Measurements from ENCODE around the gene TMED5. TPM values are rescaled to one million over a fixed set of nuclear protein-coding genes. Genes with fewer than 3 reads are reported as not detected.

TMED5 gene
- total and polyA plus RNA-seq, 2 experiments from 2014 or later, result 25.0 to 45.2 TPM

GRCh38 chr1:93155335-93155734 is 24.9 kb downstream of the TMED5 start (continued):
- TF ChIP-seq ZNF462 (CRISPR knock-in tag; IDR thresholded peaks at IDR 0.05), result no peak
- TF ChIP-seq ETS1 (IDR thresholded peaks at IDR 0.05), result no peak
- TF ChIP-seq JUNB (IDR thresholded peaks at IDR 0.05; ENCODE audit: unreplicated experiment), result no peak
- TF ChIP-seq CTCF (conservative IDR thresholded peaks at IDR 0.05; ENCODE audit: low read depth in 2 of 2), result no peak
- TF ChIP-seq STAT1 (IDR thresholded peaks at IDR 0.05; ENCODE audit: unreplicated experiment), result no peak
- TF ChIP-seq EZH2phosphoT487 (IDR thresholded peaks at IDR 0.05; ENCODE audit: unreplicated experiment), result no peak

- no peaks in the 10 kb centered on the region for H3K9me3 Mint-ChIP-seq
- Histone ChIP-seq H3K9me2 (ENCODE audit: insufficient read depth) (no peaks in the 10 kb centered on the region), H2AFZ (no peak overlapping the region), H3K4me3 (no peak overlapping the region), H3K79me2 (replicated peaks; ENCODE audit: insufficient read depth) (no peaks in the 10 kb centered on the region; the same call in 1 of the 2 replicates), H3K4me1 (ENCODE audit: insufficient read depth) (no peaks in the 10 kb centered on the region), H3K27me3 (ENCODE audit: insufficient read depth) (no peaks in the 10 kb centered on the region), H4K20me1 (replicated peaks; ENCODE audit: insufficient read depth) (no peaks in the 10 kb centered on the region), H3K4me2 (no peak overlapping the region), H3K27ac (ENCODE audit: low read depth) (no peak overlapping the region), H3K36me3 (ENCODE audit: insufficient read depth) (no peaks in the 10 kb centered on the region; the same call in 1 of the 2 replicates), H3F3A (replicated peaks; ENCODE audit: low read depth) (no peaks in the 10 kb centered on the region)
- H3K27ac Mint-ChIP-seq, result no peak overlapping the region; the same call in 1 of the 2 replicates
- no peaks in the 10 kb centered on the region for H3K27me3 Mint-ChIP-seq (ENCODE audit: insufficient read depth, low read depth, poor library complexity)
- H3K4me3 Mint-ChIP-seq, result no peak overlapping the region
- H3K36me3 Mint-ChIP-seq (ENCODE audit: low read depth), result peaks cover 18% of the 10 kb centered on the region; the same call in 2 of the 3 replicates
- no peak for DNase-seq (ENCODE audit: low spot score)
- peaks cover 5% of the 10 kb centered on the region; the same call in 2 of the 3 replicates for H3K4me1 Mint-ChIP-seq
- ATAC-seq, result no peak; the same call in 2 of the 3 replicates
- no peak for TF ChIP-seq REST (IDR thresholded peaks at IDR 0.05; ENCODE audit: unreplicated experiment)
- no peak for TF ChIP-seq ETS1 (IDR thresholded peaks at IDR 0.05)
- no peak for TF ChIP-seq STAT1 (IDR thresholded peaks at IDR 0.05; ENCODE audit: unreplicated experiment)
- TF ChIP-seq EZH2 (IDR thresholded peaks at IDR 0.05; ENCODE audit: low read depth, unreplicated experiment), result no peak
- no peak for TF ChIP-seq EZH2phosphoT487 (IDR thresholded peaks at IDR 0.05; ENCODE audit: unreplicated experiment)
- TF ChIP-seq CREB1 (CRISPR knock-in tag; IDR thresholded peaks at IDR 0.05; ENCODE audit: low read depth), result no peak
Observed at GRCh38 chr1:93154898-93155297, 25.3 kb downstream of the TMED5 start.
